Esophagus squamous epithelium (tissue), 4 donors: ENCODE data around the gene SLX9.

Source experiments
- POLR2A ChIP-seq, 4 donors: fragments of 450-650 bp; IDR thresholded peaks; one replicate each; pipeline ENCODE4 v1.6.1; 2017; ENCODE audit warnings: antibody characterized with exemption in 4 of 4, mild to moderate bottlenecking in 4 of 4, moderate library complexity in 3 of 4
- TF ChIP-seq, protein P1 (sequence below), 6 experiments: fragments of 450-650 bp in 4 of 6; fragments of 200-600 bp in 2 of 6; sonication (generic) in 2 of 6; IDR thresholded peaks; one replicate each; pipeline ENCODE4 v1.5.1; 2016 to 2019; ENCODE audit warnings: antibody characterized with exemption in 6 of 6, mild to moderate bottlenecking in 4 of 6, moderate library complexity in 4 of 6

DNA sequence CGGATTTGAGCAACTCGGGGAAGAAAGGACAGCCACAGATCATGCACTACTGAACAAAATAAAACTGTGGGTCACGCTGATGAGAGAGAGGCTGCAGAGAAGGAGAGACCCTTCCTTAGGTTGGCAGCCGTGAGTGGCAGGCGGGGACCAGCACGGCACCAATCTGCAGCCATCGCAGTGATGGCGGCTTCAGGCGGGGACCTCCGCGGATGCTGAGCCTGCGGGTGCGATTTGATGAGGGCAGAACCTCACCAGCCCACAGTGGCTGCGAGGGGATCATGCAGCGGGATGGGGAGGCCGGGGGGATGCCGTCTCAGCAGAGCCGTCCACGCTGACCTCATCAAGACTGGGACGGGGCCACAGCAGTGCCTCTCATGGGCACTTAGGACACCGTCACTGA lies 30.9 kb upstream of the SLX9 start:
- TF ChIP-seq, protein P1, sequence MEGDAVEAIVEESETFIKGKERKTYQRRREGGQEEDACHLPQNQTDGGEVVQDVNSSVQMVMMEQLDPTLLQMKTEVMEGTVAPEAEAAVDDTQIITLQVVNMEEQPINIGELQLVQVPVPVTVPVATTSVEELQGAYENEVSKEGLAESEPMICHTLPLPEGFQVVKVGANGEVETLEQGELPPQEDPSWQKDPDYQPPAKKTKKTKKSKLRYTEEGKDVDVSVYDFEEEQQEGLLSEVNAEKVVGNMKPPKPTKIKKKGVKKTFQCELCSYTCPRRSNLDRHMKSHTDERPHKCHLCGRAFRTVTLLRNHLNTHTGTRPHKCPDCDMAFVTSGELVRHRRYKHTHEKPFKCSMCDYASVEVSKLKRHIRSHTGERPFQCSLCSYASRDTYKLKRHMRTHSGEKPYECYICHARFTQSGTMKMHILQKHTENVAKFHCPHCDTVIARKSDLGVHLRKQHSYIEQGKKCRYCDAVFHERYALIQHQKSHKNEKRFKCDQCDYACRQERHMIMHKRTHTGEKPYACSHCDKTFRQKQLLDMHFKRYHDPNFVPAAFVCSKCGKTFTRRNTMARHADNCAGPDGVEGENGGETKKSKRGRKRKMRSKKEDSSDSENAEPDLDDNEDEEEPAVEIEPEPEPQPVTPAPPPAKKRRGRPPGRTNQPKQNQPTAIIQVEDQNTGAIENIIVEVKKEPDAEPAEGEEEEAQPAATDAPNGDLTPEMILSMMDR (IDR thresholded peaks at IDR 0.05), result no peak
- TF ChIP-seq POLR2A (IDR thresholded peaks at IDR 0.05), result no peak
